C4-2B (cell line): ENCODE results near the gene GGTLC2.
"Not testable (repeated sequence)": the region's sequence is repeated elsewhere in the genome, so short reads cannot be mapped to it uniquely, and the experiment has no call there.

Source experiments
- ZFX ChIP-seq: fragments of 450-650 bp; IDR thresholded peaks from 2 replicates; pipeline ENCODE4 v1.6.1; 2017
- TF ChIP-seq, protein P1 (sequence below): fragments of 450-650 bp; conservative IDR thresholded peaks from 2 replicates; pipeline ENCODE4 v1.5.1; 2017; ENCODE audit warnings: mild to moderate bottlenecking

DNA sequence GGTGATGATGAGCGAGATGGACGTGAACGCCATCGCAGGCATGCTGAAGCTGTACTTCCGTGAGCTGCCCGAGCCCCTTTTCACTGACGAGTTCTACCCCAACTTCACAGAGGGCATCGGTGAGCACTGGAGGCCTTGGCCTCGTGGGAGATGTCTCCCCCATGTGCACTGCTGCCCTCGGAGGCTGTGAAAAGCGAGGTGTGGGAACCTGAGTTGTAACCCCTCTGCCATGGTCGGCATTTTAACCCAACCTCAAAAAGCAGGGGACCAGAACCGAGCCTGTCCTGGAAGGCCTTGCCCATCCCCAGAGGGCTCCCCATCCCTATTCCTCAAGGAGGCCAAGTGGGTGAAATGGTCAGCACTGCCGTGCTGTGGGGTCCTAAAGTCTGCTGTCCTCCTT lies 10.9 kb upstream of the GGTLC2 start:
- TF ChIP-seq, protein P1, sequence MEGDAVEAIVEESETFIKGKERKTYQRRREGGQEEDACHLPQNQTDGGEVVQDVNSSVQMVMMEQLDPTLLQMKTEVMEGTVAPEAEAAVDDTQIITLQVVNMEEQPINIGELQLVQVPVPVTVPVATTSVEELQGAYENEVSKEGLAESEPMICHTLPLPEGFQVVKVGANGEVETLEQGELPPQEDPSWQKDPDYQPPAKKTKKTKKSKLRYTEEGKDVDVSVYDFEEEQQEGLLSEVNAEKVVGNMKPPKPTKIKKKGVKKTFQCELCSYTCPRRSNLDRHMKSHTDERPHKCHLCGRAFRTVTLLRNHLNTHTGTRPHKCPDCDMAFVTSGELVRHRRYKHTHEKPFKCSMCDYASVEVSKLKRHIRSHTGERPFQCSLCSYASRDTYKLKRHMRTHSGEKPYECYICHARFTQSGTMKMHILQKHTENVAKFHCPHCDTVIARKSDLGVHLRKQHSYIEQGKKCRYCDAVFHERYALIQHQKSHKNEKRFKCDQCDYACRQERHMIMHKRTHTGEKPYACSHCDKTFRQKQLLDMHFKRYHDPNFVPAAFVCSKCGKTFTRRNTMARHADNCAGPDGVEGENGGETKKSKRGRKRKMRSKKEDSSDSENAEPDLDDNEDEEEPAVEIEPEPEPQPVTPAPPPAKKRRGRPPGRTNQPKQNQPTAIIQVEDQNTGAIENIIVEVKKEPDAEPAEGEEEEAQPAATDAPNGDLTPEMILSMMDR = not testable (repeated sequence)
- not testable (repeated sequence) for TF ChIP-seq ZFX
